Upper lobe of left lung (tissue), 4 donors: ENCODE data around the gene CABLES2.

Source experiments
- CTCF ChIP-seq, 6 experiments: fragments of 450-650 bp in 4 of 6; fragments of 200-600 bp in 2 of 6; sonication (generic) in 2 of 6; IDR thresholded peaks; one replicate each; pipeline ENCODE4 v1.5.1; 2016 to 2019; ENCODE audit warnings: antibody characterized with exemption in 6 of 6
- EP300 ChIP-seq, 4 donors: sonication (generic); formaldehyde crosslinking; IDR thresholded peaks; one replicate each; pipeline ENCODE4 v1.5.1; 2017; ENCODE audit warnings: antibody characterized with exemption in 4 of 4, control low read depth in 2 of 4
- POLR2AphosphoS5 ChIP-seq, 2 donors: sonication (generic); formaldehyde crosslinking; IDR thresholded peaks; one replicate each; pipeline ENCODE4 v1.5.1; 2017; ENCODE audit warnings: antibody characterized with exemption in 2 of 2

- TF ChIP-seq POLR2AphosphoS5 (IDR thresholded peaks at IDR 0.05) (no peak), CTCF (IDR thresholded peaks at IDR 0.05) (no peak), EP300 (IDR thresholded peaks at IDR 0.05) (no peak)
Measured at GRCh38 chr20:62423326-62423706, 16.2 kb upstream of the CABLES2 start.
